ENCODE measurements around the gene PTPRE.

PTPRE gene

GRCh38 chr10:127888521-127889312 is 18.2 kb upstream of the PTPRE start:
- no peaks in the 10 kb centered on the region for H3K4me1 Mint-ChIP-seq (ENCODE audit: low read depth)

GRCh38 chr10:127889605-127890195 is 17.2 kb upstream of the PTPRE start:
- Mint-ChIP-seq H3K27ac (no peak overlapping the region), H3K27me3 (ENCODE audit: low read depth) (peaks cover 15% of the 10 kb centered on the region), H3K9me3 (no peaks in the 10 kb centered on the region), H3K4me1 (ENCODE audit: low read depth) (no peaks in the 10 kb centered on the region), H3K4me3 (no peak overlapping the region), H3K36me3 (ENCODE audit: low read depth) (no peaks in the 10 kb centered on the region)
- no peak for DNase-seq (ENCODE audit: low spot score)

More at GRCh38 chr10:127888521-127889312, 18.2 kb upstream of the PTPRE start:
- H3K27me3 Mint-ChIP-seq (ENCODE audit: low read depth): peaks cover 11% of the 10 kb centered on the region
- H3K36me3 Mint-ChIP-seq (ENCODE audit: low read depth): no peaks in the 10 kb centered on the region
- H3K27ac Mint-ChIP-seq: no peak overlapping the region
- H3K9me3 Mint-ChIP-seq: no peaks in the 10 kb centered on the region
- no peak overlapping the region for H3K4me3 Mint-ChIP-seq
- no peak for DNase-seq (ENCODE audit: low spot score)

GRCh38 chr10:127890216-127890615 is 16.7 kb upstream of the PTPRE start:
- Mint-ChIP-seq H3K27me3 (ENCODE audit: low read depth) (peaks cover 15% of the 10 kb centered on the region), H3K27ac (no peak overlapping the region), H3K9me3 (no peaks in the 10 kb centered on the region), H3K4me1 (ENCODE audit: low read depth) (no peaks in the 10 kb centered on the region), H3K36me3 (ENCODE audit: low read depth) (no peaks in the 10 kb centered on the region), H3K4me3 (no peak overlapping the region)
- no peak for DNase-seq (ENCODE audit: low spot score)

GRCh38 chr10:127890832-127891334 is 16.0 kb upstream of the PTPRE start:
- Mint-ChIP-seq H3K27ac (no peak overlapping the region), H3K36me3 (ENCODE audit: low read depth) (no peaks in the 10 kb centered on the region), H3K4me1 (ENCODE audit: low read depth) (no peaks in the 10 kb centered on the region), H3K9me3 (no peaks in the 10 kb centered on the region), H3K27me3 (ENCODE audit: low read depth) (peaks cover 15% of the 10 kb centered on the region), H3K4me3 (no peak overlapping the region)
- no peak for DNase-seq (ENCODE audit: low spot score)

- DNase-seq (ENCODE audit: low spot score): no peak
- no peaks in the 10 kb centered on the region for H3K9me3 Mint-ChIP-seq
- H3K4me1 Mint-ChIP-seq (ENCODE audit: low read depth): no peaks in the 10 kb centered on the region
- H3K27ac Mint-ChIP-seq: no peak within 1 kb of the TSS
- H3K27me3 Mint-ChIP-seq (ENCODE audit: low read depth): peaks cover 15% of the 10 kb centered on the region
- H3K4me3 Mint-ChIP-seq: no peak within 1 kb of the TSS
- no peaks in the 10 kb centered on the region for H3K36me3 Mint-ChIP-seq (ENCODE audit: low read depth)
These were observed 14.2 kb upstream of the PTPRE start, which contains the start of gene CLRN3 for GRCh38 chr10:127892743-127893142. Gene CLRN3 (minus strand): TSS chr10:127892941. CDS start chr10:127892784, 157 bp downstream.

- Mint-ChIP-seq H3K27me3 (ENCODE audit: low read depth) (peaks cover 21% of the 10 kb centered on the region), H3K4me3 (no peak overlapping the region), H3K27ac (no peak overlapping the region), H3K9me3 (no peaks in the 10 kb centered on the region), H3K4me1 (ENCODE audit: low read depth) (no peaks in the 10 kb centered on the region), H3K36me3 (ENCODE audit: low read depth) (no peaks in the 10 kb centered on the region)
- no peak for DNase-seq (ENCODE audit: low spot score)
These were observed 12.8 kb upstream of the PTPRE start for GRCh38 chr10:127894146-127894545.

- H3K9me3 Mint-ChIP-seq: no peaks in the 10 kb centered on the region
- no peaks in the 10 kb centered on the region for H3K4me1 Mint-ChIP-seq (ENCODE audit: low read depth)
- peaks cover 23% of the 10 kb centered on the region for H3K27me3 Mint-ChIP-seq (ENCODE audit: low read depth)
- H3K4me3 Mint-ChIP-seq: no peak overlapping the region
- no peaks in the 10 kb centered on the region for H3K36me3 Mint-ChIP-seq (ENCODE audit: low read depth)
- H3K27ac Mint-ChIP-seq: no peak overlapping the region
- no peak for DNase-seq (ENCODE audit: low spot score)
These were observed 10.3 kb upstream of the PTPRE start for GRCh38 chr10:127896590-127896989.

- Mint-ChIP-seq H3K27ac (no peak overlapping the region), H3K4me1 (ENCODE audit: low read depth) (no peaks in the 10 kb centered on the region), H3K4me3 (no peak overlapping the region), H3K9me3 (no peaks in the 10 kb centered on the region), H3K36me3 (ENCODE audit: low read depth) (no peaks in the 10 kb centered on the region), H3K27me3 (ENCODE audit: low read depth) (peaks cover 21% of the 10 kb centered on the region)
- no peak for DNase-seq (ENCODE audit: low spot score)
These were observed 9.7 kb upstream of the PTPRE start for GRCh38 chr10:127897177-127897576.

- Mint-ChIP-seq H3K27me3 (ENCODE audit: low read depth) (peaks cover 19% of the 10 kb centered on the region), H3K27ac (no peak overlapping the region)
- no peak for DNase-seq (ENCODE audit: low spot score)
These were observed 7.0 kb upstream of the PTPRE start for GRCh38 chr10:127899766-127900387.

GRCh38 chr10:127903789-127904188 is 3.1 kb upstream of the PTPRE start:
- DNase-seq (ENCODE audit: low spot score): no peak
- Mint-ChIP-seq H3K27ac (no peak overlapping the region), H3K4me1 (ENCODE audit: low read depth) (peaks cover 2% of the 10 kb centered on the region), H3K4me3 (no peak overlapping the region), H3K27me3 (ENCODE audit: low read depth) (peaks cover 32% of the 10 kb centered on the region), H3K9me3 (no peaks in the 10 kb centered on the region), H3K36me3 (ENCODE audit: low read depth) (no peaks in the 10 kb centered on the region)

More at GRCh38 chr10:127899766-127900387, 7.0 kb upstream of the PTPRE start:
- Mint-ChIP-seq H3K9me3 (no peaks in the 10 kb centered on the region), H3K4me1 (ENCODE audit: low read depth) (no peaks in the 10 kb centered on the region), H3K36me3 (ENCODE audit: low read depth) (no peaks in the 10 kb centered on the region), H3K4me3 (no peak overlapping the region)

GRCh38 chr10:127904311-127905000 is 2.4 kb upstream of the PTPRE start:
- Mint-ChIP-seq H3K36me3 (ENCODE audit: low read depth) (no peaks in the 10 kb centered on the region), H3K27me3 (ENCODE audit: low read depth) (peaks cover 33% of the 10 kb centered on the region), H3K27ac (no peak overlapping the region), H3K4me1 (ENCODE audit: low read depth) (peaks cover 2% of the 10 kb centered on the region), H3K9me3 (no peaks in the 10 kb centered on the region), H3K4me3 (no peak overlapping the region)
- DNase-seq (ENCODE audit: low spot score): no peak

GRCh38 chr10:127905001-127905847 is 1.7 kb upstream of the PTPRE start:
- no peaks in the 10 kb centered on the region for H3K36me3 Mint-ChIP-seq (ENCODE audit: low read depth)
- H3K4me3 Mint-ChIP-seq: no peak overlapping the region
- peaks cover 2% of the 10 kb centered on the region for H3K4me1 Mint-ChIP-seq (ENCODE audit: low read depth)
- H3K9me3 Mint-ChIP-seq: no peaks in the 10 kb centered on the region
- H3K27ac Mint-ChIP-seq: no peak overlapping the region
- DNase-seq (ENCODE audit: low spot score): no peak
- peaks cover 37% of the 10 kb centered on the region for H3K27me3 Mint-ChIP-seq (ENCODE audit: low read depth)

GRCh38 chr10:127905848-127906261 is 1.0 kb upstream of the PTPRE start:
- H3K27me3 Mint-ChIP-seq (ENCODE audit: low read depth): peaks cover 36% of the 10 kb centered on the region
- DNase-seq (ENCODE audit: low spot score): no peak
- no peak overlapping the region for H3K27ac Mint-ChIP-seq
- peaks cover 2% of the 10 kb centered on the region for H3K4me1 Mint-ChIP-seq (ENCODE audit: low read depth)
- no peaks in the 10 kb centered on the region for H3K9me3 Mint-ChIP-seq
- no peaks in the 10 kb centered on the region for H3K36me3 Mint-ChIP-seq (ENCODE audit: low read depth)
- H3K4me3 Mint-ChIP-seq: no peak overlapping the region

All from T-helper 2 cell treated with Interferon-gamma antibody and Interleukin-4, amounts not matched to agents 5 μg/mL and 100 μg/mL, for 36 hours (primary cell).